ENCODE results near the gene VCL.

The VCL gene

GRCh38 chr10:73974309-73974946, 23.5 kb upstream of the VCL start:
- FAIRE-seq: no peak
- DNase-seq (ENCODE audit: insufficient read length, low spot score): no peak

GRCh38 chr10:73975388-73975787, 22.5 kb upstream of the VCL start:
- FAIRE-seq (no peak), DNase-seq (ENCODE audit: insufficient read length, low spot score) (no peak)
- TF ChIP-seq CTCF (IDR thresholded peaks at IDR 0.05; ENCODE audit: insufficient read depth, missing control alignments): no peak

More at GRCh38 chr10:73974309-73974946, 23.5 kb upstream of the VCL start:
- no peak for TF ChIP-seq CTCF (IDR thresholded peaks at IDR 0.05; ENCODE audit: insufficient read depth, missing control alignments)

- no peak for TF ChIP-seq CTCF (IDR thresholded peaks at IDR 0.05; ENCODE audit: insufficient read depth, missing control alignments)
- FAIRE-seq: no peak
- DNase-seq (ENCODE audit: insufficient read length, low spot score): no peak
These were observed 18.6 kb upstream of the VCL start for GRCh38 chr10:73979141-73979808.

- TF ChIP-seq CTCF (IDR thresholded peaks at IDR 0.05; ENCODE audit: insufficient read depth, missing control alignments): no peak
- no peak for DNase-seq (ENCODE audit: insufficient read length, low spot score)
- no peak for FAIRE-seq
These were observed 18.0 kb upstream of the VCL start for GRCh38 chr10:73979809-73980433.

GRCh38 chr10:73981812-73982211, 16.1 kb upstream of the VCL start:
- TF ChIP-seq CTCF (IDR thresholded peaks at IDR 0.05; ENCODE audit: insufficient read depth, missing control alignments): no peak
- DNase-seq (ENCODE audit: insufficient read length, low spot score) (no peak), FAIRE-seq (no peak)

GRCh38 chr10:73983096-73984047, 14.5 kb upstream of the VCL start:
- DNase-seq (ENCODE audit: insufficient read length, low spot score) (no peak), FAIRE-seq (no peak)
- TF ChIP-seq CTCF (IDR thresholded peaks at IDR 0.05; ENCODE audit: insufficient read depth, missing control alignments): no peak

Data from D721Med (cell line).